Thoracic aorta (tissue), 2 donors: ENCODE measurements around the gene SLIT3. TPM values are rescaled to one million over a fixed set of nuclear protein-coding genes. Genes with fewer than 3 reads are reported as not detected.

Experiments used
- ATAC-seq: fragments of 150-250 bp; one replicate; pipeline ENCODE4 v1.8.0; 2017; ENCODE audit warnings: low read depth; ENCODE audit not compliant: insufficient number of reproducible peaks, low FRiP score
- DNase-seq: peaks from one replicate; pipeline ENCODE4 v3.0.0-alpha.2; 2020; ENCODE audit warnings: low spot score
- H3K27ac ChIP-seq, 2 donors: fragments of 200-600 bp; sonication (generic); 1 replicate in 1 of 2; 2 replicates in 1 of 2; pipeline ENCODE4 v1.5.1; 2016; ENCODE audit warnings: mild to moderate bottlenecking in 2 of 2, moderate library complexity in 2 of 2
- H3K27me3 ChIP-seq: fragments of 200-600 bp; sonication (generic); replicated peaks from 2 replicates; pipeline ENCODE4 v1.6.0; 2016; ENCODE audit warnings: mild to moderate bottlenecking; ENCODE audit not compliant: insufficient read depth
- H3K36me3 ChIP-seq: fragments of 200-600 bp; sonication (generic); one replicate; pipeline ENCODE4 v1.5.1; 2016
- H3K4me1 ChIP-seq, 2 donors: fragments of 200-600 bp; sonication (generic); 1 replicate in 1 of 2; 2 replicates in 1 of 2; pipeline versions ENCODE4 v1.5.1 to v1.6.0; 2016; ENCODE audit warnings: low read depth in 2 of 2, mild to moderate bottlenecking in 1 of 2; ENCODE audit not compliant: control insufficient read depth in 1 of 2
- H3K4me3 ChIP-seq: fragments of 200-600 bp; sonication (generic); 2 replicates; pipeline ENCODE4 v1.5.1; 2016; ENCODE audit warnings: mild to moderate bottlenecking
- H3K9me3 ChIP-seq: fragments of 200-600 bp; sonication (generic); 2 replicates; pipeline ENCODE4 v1.5.1; 2016
- CTCF ChIP-seq: fragments of 200-600 bp; sonication (generic); IDR thresholded peaks from one replicate; pipeline ENCODE4 v1.5.1; 2019; ENCODE audit warnings: antibody characterized with exemption
- total RNA-seq, 2 donors: library from RNA; depleted of rRNA; stranded (reverse); fragments of >200 nt; gene quantifications; one replicate each; pipeline versions ENCODE4 v1.1.0 to v1.2.3, GENCODE V29; 2016

The SLIT3 gene
- total RNA-seq, 2 donors from 2014 or later = 80.1 to 86.9 TPM

GRCh38 chr5:169044962-169045361 is 256.0 kb downstream of the SLIT3 start:
- Histone ChIP-seq H3K9me3 (no peaks in the 10 kb centered on the region), H3K4me3 (no peak overlapping the region), H3K36me3 (no peaks in the 10 kb centered on the region), H3K27ac (no peak overlapping the region), H3K4me1 (peaks cover 4 to 6% of the 10 kb centered on the region in 2 donors), H3K27me3 (no peaks in the 10 kb centered on the region)
- no peak for DNase-seq
- ATAC-seq = no peak
- no peak for TF ChIP-seq CTCF

GRCh38 chr5:169041180-169041579 is 259.8 kb downstream of the SLIT3 start:
- no peaks in the 10 kb centered on the region for H3K27me3 ChIP-seq
- no peaks in the 10 kb centered on the region for H3K36me3 ChIP-seq
- DNase-seq (no peak), ATAC-seq (no peak)
- H3K4me3 ChIP-seq = no peak overlapping the region
- no peaks in the 10 kb centered on the region for H3K9me3 ChIP-seq
- TF ChIP-seq CTCF = no peak
- H3K27ac ChIP-seq = no peak overlapping the region
- H3K4me1 ChIP-seq = no peaks in the 10 kb centered on the region

DNA sequence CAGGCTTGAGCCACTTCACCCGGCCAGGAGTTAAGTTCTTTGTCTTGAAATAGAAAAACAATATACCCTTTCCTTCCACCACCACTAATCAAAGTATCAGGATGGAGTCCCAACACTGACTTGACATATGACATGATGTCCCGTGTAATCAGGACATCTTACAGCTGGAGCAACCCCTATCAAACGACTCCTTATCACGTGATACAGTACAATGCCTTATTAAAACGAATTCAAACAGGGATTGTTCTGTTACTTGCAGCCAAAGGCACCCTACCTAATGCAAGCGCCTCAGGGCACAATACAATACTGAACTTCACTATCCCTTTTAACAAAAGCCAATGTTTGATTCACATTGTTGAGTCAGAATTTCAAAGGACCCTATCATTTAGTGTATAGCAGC is 261.3 kb downstream of the SLIT3 start:
- TF ChIP-seq CTCF = no peak
- Histone ChIP-seq H3K36me3 (no peaks in the 10 kb centered on the region), H3K4me3 (no peak overlapping the region), H3K9me3 (no peaks in the 10 kb centered on the region), H3K27ac (no peak overlapping the region), H3K4me1 (no peaks in the 10 kb centered on the region), H3K27me3 (no peaks in the 10 kb centered on the region)
- no peak for ATAC-seq
- no peak for DNase-seq

GRCh38 chr5:169037466-169037865 is 263.5 kb downstream of the SLIT3 start:
- Histone ChIP-seq H3K9me3 (no peaks in the 10 kb centered on the region), H3K4me1 (no peaks in the 10 kb centered on the region), H3K27me3 (no peaks in the 10 kb centered on the region), H3K4me3 (no peak overlapping the region), H3K27ac (no peak overlapping the region), H3K36me3 (no peaks in the 10 kb centered on the region)
- TF ChIP-seq CTCF = no peak
- DNase-seq = no peak
- ATAC-seq = no peak

GRCh38 chr5:169036079-169036805 is 264.7 kb downstream of the SLIT3 start:
- no peaks in the 10 kb centered on the region for H3K9me3 ChIP-seq
- H3K4me1 ChIP-seq = peaks cover 0 to 4% of the 10 kb centered on the region in 2 donors
- DNase-seq = no peak
- no peak for TF ChIP-seq CTCF
- H3K27ac ChIP-seq = no peak overlapping the region
- H3K27me3 ChIP-seq = no peaks in the 10 kb centered on the region
- ATAC-seq = no peak
- no peak overlapping the region for H3K4me3 ChIP-seq
- H3K36me3 ChIP-seq = no peaks in the 10 kb centered on the region
